Kidney (tissue), 14 donors: ENCODE results near the gene B3GALT6. TPM values are rescaled to one million over a fixed set of nuclear protein-coding genes. Genes with fewer than 3 reads are reported as not detected.
A peak's percentile ranks its signal among the peaks of the same experiment; 100 is the strongest.

Source experiments
- DNase-seq, 5 donors: peaks; one replicate each; pipeline ENCODE4 v3.0.0-alpha.2; 2013 to 2020
- FAIRE-seq: peaks from 2 replicates; lab custom pipeline; 2012; peaks lifted over from hg19 to GRCh38; lab: Jason Lieb, UNC
- H3K27ac ChIP-seq, 2 donors: one replicate each; pipeline ENCODE4 v1.7.0; 2013; ENCODE audit warnings: low read depth in 2 of 2, low read length in 2 of 2, inconsistent platforms in 1 of 2
- H3K27me3 ChIP-seq: one replicate; pipeline ENCODE4 v1.7.1; 2013; ENCODE audit warnings: low read length, inconsistent platforms; ENCODE audit not compliant: control insufficient read depth, insufficient read depth
- H3K36me3 ChIP-seq, 3 donors: one replicate each; pipeline versions ENCODE4 v1.7.0 to v1.7.1; 2013; ENCODE audit warnings: low read length in 3 of 3, control low read depth in 1 of 3, inconsistent platforms in 1 of 3; ENCODE audit not compliant: insufficient read depth in 3 of 3, control insufficient read depth in 2 of 3
- H3K4me1 ChIP-seq, 3 donors: one replicate each; pipeline versions ENCODE4 v1.7.0 to v1.7.1; 2013; ENCODE audit warnings: low read length in 3 of 3, inconsistent platforms in 1 of 3, low read depth in 1 of 3; ENCODE audit not compliant: control insufficient read depth in 2 of 3, insufficient read depth in 2 of 3
- H3K4me3 ChIP-seq, 3 donors: one replicate each; pipeline versions ENCODE4 v1.7.0 to v1.8.1; 2013; ENCODE audit warnings: low read length in 3 of 3, control low read depth in 1 of 3, inconsistent platforms in 1 of 3
- H3K9ac ChIP-seq, 3 donors: one replicate each; pipeline versions ENCODE4 v1.7.0 to v1.7.1; 2013; ENCODE audit warnings: low read length in 3 of 3, control low read depth in 1 of 3, inconsistent platforms in 1 of 3
- H3K9me3 ChIP-seq, 3 donors: one replicate each; pipeline versions ENCODE4 v1.7.0 to v1.7.1; 2013; ENCODE audit warnings: low read length in 3 of 3, control low read depth in 1 of 3, inconsistent platforms in 1 of 3; ENCODE audit not compliant: control insufficient read depth in 2 of 3, insufficient read depth in 1 of 3
- intact Hi-C: fragments of 100-400 bp; cut with DNase I; formaldehyde crosslinking; loops from one replicate; pipeline ENCODE4 v1.11.1; 2022
- polyA plus RNA-seq: library from polyadenylated mRNA; stranded (reverse); fragments of 350-450 nt; fragmentation: Illumina TruSeq; extraction: RNeasy Lipid Tissue Mini Kit (QIAGEN cat#74804); gene quantifications from one replicate; pipeline ENCODE4 v1.2.3, GENCODE V29; 2014; ENCODE audit warnings: low read depth, low replicate concordance; ENCODE audit not compliant: insufficient read depth
- total RNA-seq: library from RNA; stranded (reverse); fragmentation: NEBNext Ultra II Directional; extraction: Animal tissue kit (Norgen Biotek cat#: 25700); gene quantifications from one replicate; pipeline ENCODE4 v1.2.1, GENCODE V29; 2021
- TF ChIP-seq, protein P1 (sequence below): IDR thresholded peaks from 3 replicates; pipeline ENCODE4 v1.5.1; 2012; ENCODE audit warnings: mild to moderate bottlenecking, moderate library complexity, borderline replicate concordance; ENCODE audit not compliant: insufficient read depth; ENCODE audit errors: extremely low read depth
- donor health status: control.
- donor health status: control.
- donor health status: control.
- donor health status: control.
- donor health status: control.
- donor health status: DM: yes; HTN: yes; CAD: no.
- donor health status: Normal renal cell carcinoma (clear cell type).

B3GALT6 gene
- total and polyA plus RNA-seq, 2 donors from 2014 or later: 13.7 to 20.3 TPM

DNA sequence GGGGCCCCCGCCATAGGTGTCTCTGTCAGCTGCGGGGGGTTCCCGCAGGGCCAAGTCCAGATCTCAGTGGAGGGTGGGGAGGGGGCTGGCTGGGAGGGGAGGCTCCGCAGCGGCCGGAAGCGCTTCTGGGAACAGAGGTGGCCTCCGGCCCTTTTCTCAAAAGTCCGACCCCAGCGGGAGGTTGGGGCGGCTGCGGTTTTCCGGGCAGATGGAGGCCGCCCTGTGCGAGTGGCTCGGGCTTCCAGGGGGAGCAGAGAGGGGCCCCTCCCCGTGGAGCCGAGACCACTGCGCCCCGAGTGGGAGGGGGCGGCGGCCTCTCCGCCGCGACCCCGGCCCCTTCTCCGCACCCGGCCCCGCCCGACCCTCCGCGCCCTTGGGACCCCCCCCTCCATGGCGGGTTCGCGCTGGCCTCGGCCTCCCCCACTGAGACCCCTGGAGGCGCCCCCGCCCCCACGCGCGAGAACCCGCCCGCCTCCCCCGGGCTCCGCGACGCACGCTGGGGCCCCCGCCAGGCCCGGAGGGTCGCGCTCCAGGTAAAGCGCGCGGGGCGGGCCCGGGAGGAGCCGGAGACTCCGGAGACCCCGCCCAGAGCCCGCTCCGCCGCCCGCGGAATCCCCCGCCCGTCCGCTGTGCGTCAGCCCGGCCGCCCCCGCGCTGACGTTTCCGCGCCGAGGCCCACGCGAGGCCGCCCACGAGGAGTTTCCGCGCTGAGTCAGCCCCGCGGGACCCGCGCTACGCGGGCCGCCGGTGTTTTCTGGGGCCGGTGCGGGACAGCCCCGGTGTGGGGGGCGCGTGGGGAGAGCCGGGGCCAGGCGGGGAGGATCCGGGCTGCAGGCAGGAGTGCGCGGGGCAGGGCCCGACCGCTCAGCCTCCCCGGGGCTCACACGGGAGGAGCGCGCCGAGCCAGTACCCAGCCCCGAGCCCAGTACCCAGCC lies 30.9 kb upstream of the B3GALT6 start:
- no peaks in the 10 kb centered on the region for H3K27me3 ChIP-seq
- TF ChIP-seq, protein P1, sequence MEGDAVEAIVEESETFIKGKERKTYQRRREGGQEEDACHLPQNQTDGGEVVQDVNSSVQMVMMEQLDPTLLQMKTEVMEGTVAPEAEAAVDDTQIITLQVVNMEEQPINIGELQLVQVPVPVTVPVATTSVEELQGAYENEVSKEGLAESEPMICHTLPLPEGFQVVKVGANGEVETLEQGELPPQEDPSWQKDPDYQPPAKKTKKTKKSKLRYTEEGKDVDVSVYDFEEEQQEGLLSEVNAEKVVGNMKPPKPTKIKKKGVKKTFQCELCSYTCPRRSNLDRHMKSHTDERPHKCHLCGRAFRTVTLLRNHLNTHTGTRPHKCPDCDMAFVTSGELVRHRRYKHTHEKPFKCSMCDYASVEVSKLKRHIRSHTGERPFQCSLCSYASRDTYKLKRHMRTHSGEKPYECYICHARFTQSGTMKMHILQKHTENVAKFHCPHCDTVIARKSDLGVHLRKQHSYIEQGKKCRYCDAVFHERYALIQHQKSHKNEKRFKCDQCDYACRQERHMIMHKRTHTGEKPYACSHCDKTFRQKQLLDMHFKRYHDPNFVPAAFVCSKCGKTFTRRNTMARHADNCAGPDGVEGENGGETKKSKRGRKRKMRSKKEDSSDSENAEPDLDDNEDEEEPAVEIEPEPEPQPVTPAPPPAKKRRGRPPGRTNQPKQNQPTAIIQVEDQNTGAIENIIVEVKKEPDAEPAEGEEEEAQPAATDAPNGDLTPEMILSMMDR: no peak
- no peaks in the 10 kb centered on the region for H3K36me3 ChIP-seq
- H3K9me3 ChIP-seq: no peaks in the 10 kb centered on the region
- no peak overlapping the region for H3K9ac ChIP-seq
- FAIRE-seq (no peak), DNase-seq (peak in 4 of 5 donors; percentile 54 to 88 (median 76))
- H3K27ac ChIP-seq: no peak overlapping the region
- no peak overlapping the region for H3K4me3 ChIP-seq
- no peaks in the 10 kb centered on the region for H3K4me1 ChIP-seq
- intact Hi-C loops: no loop called here

DNA sequence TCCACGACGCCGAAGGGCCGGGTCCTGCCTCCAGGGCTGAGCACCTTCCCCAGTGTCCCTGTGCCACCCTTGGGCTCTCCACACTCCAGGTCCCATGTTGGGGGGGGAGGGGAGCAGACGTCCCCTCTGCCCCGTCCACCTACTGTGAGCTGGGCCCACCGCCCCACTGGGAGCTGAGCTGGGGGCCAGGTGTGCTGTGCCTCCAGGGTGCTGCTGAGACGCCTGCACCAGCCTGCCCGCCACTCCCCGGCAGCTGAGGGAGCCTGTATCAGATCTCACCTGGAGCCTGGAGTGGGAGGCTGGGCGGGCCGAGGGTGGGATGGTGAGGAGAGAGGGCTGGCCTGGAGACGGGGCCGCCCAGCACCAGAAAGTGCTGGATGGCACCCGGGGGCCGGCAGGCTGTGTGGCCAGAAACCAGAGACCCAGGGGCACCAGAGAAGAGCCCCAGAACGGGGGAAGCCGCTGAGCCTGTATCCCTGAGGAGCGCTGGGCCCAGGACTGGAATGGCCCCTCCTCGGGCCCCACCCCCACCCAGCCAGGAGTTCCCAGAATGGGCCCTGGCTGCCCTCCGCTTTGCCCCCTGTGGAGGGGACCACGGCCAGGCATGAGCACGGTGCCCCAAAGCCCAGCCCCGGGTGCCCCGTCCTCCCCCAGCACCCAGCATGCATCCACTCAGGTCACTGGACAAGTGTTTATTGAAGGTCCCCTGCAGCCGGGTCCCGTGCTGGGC lies 29.0 kb upstream of the B3GALT6 start:
- H3K9me3 ChIP-seq: no peaks in the 10 kb centered on the region
- no peak overlapping the region for H3K4me3 ChIP-seq
- H3K9ac ChIP-seq: no peak overlapping the region
- FAIRE-seq (no peak), DNase-seq (peak in 2 of 5 donors; percentile 63 to 71)
- no peak overlapping the region for H3K27ac ChIP-seq
- TF ChIP-seq, protein P1: no peak
- no peaks in the 10 kb centered on the region for H3K36me3 ChIP-seq
- intact Hi-C loops: no loop called here
- no peaks in the 10 kb centered on the region for H3K27me3 ChIP-seq
- H3K4me1 ChIP-seq: no peaks in the 10 kb centered on the region

DNA sequence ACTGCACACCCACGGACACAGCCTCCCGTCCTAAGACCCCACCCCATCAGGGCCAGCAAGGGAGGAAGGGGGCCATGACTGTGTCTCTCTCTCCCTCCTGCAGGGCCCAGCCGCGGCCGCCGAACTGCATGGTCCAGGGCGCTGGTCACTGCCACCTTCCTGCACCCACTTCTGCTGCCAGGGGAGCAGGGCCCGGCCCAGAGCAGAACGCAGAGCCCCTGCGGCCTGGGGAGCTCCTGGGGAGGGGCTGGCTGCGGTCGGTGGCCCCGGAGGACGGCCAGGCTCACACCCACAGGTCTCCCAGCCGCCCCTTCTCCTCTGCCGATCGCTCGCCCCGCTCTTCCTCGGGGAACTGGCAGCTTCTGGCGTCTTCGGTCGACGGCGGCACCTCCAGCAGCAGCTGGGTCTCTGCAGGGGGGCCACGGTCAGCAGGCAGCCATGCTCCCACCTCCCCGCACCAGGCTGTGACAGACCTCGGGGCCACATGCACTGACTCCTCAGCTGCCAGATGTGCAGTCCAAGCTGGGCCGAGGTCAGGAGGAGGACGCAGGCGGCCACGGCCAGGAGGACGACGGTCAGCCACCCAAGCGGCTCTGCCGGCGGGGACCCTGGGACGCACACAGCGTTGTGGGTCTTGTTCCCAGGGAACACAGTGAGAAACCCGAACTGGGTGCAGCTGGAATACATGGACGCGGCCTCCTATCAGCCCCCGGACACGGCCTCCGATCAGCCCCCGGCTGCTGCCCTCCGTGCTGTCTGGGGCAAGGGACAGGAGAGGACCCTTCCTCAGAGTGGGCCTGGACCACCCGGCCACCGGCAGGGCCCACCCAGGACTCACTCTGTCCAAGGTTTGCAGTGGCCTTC lies 28.2 kb upstream of the B3GALT6 start:
- peak in 2 of 5 donors; percentile 54 to 70 for DNase-seq
- Histone ChIP-seq H3K4me3 (no peak overlapping the region), H3K4me1 (peaks cover 0 to 3% (median 0%) of the 10 kb centered on the region in 3 donors), H3K27ac (no peak overlapping the region), H3K9me3 (no peaks in the 10 kb centered on the region), H3K36me3 (no peaks in the 10 kb centered on the region), H3K9ac (no peak overlapping the region), H3K27me3 (no peaks in the 10 kb centered on the region)
- TF ChIP-seq, protein P1: no peak
- intact Hi-C loops: no loop called here
- FAIRE-seq: no peak
